Hepatocyte (in vitro differentiated cells): Measurements from ENCODE around the gene ZNF805. TPM values are rescaled to one million over a fixed set of nuclear protein-coding genes. Genes with fewer than 3 reads are reported as not detected.
"Not testable (repeated sequence)": the region's sequence is repeated elsewhere in the genome, so short reads cannot be mapped to it uniquely, and the experiment has no call there.

Experiments used
- DNase-seq: peaks from one replicate; pipeline ENCODE4 v3.0.0-alpha.2; 2016; ENCODE audit warnings: low spot score
- H2AFZ ChIP-seq: fragments of 200-600 bp; sonication (generic); 2 replicates; pipeline ENCODE4 v1.6.0; 2016; ENCODE audit warnings: antibody characterized with exemption, mild to moderate bottlenecking
- H3K27ac ChIP-seq: fragments of 200-600 bp; sonication (generic); 2 replicates; pipeline ENCODE4 v1.5.1; 2016; ENCODE audit warnings: mild to moderate bottlenecking
- H3K27me3 ChIP-seq: fragments of 200-600 bp; sonication (generic); 2 replicates; pipeline ENCODE4 v1.6.1; 2016
- H3K36me3 ChIP-seq: fragments of 200-600 bp; sonication (generic); replicated peaks from 2 replicates; pipeline ENCODE4 v1.5.1; 2016; ENCODE audit warnings: low read depth; ENCODE audit not compliant: insufficient read depth
- H3K4me1 ChIP-seq: fragments of 200-600 bp; sonication (generic); 2 replicates; pipeline ENCODE4 v1.5.1; 2016; ENCODE audit warnings: mild to moderate bottlenecking, moderate library complexity; ENCODE audit not compliant: insufficient read depth
- H3K4me2 ChIP-seq: fragments of 200-600 bp; sonication (generic); 2 replicates; pipeline ENCODE4 v1.6.0; 2016
- H3K4me3 ChIP-seq: fragments of 200-600 bp; sonication (generic); 2 replicates; pipeline ENCODE4 v1.5.1; 2016; ENCODE audit warnings: mild to moderate bottlenecking
- H3K79me2 ChIP-seq: fragments of 200-600 bp; sonication (generic); 2 replicates; pipeline ENCODE4 v1.6.0; 2017; ENCODE audit warnings: mild to moderate bottlenecking
- H3K9me2 ChIP-seq: fragments of 200-600 bp; sonication (generic); replicated peaks from 2 replicates; pipeline ENCODE4 v1.6.0; 2017; ENCODE audit warnings: mild to moderate bottlenecking; ENCODE audit not compliant: insufficient read depth
- H3K9me3 ChIP-seq: fragments of 200-600 bp; sonication (generic); 2 replicates; pipeline ENCODE4 v1.5.1; 2016; ENCODE audit warnings: low read depth, mild to moderate bottlenecking
- H4K20me1 ChIP-seq: fragments of 200-600 bp; sonication (generic); 2 replicates; pipeline ENCODE4 v1.6.0; 2016; ENCODE audit warnings: mild to moderate bottlenecking; ENCODE audit not compliant: insufficient read depth, poor library complexity, severe bottlenecking
- CTCF ChIP-seq: fragments of 200-600 bp; sonication (generic); IDR thresholded peaks from 2 replicates; pipeline ENCODE4 v1.5.1; 2016; ENCODE audit warnings: antibody characterized with exemption, mild to moderate bottlenecking; ENCODE audit not compliant: poor library complexity
- EZH2 ChIP-seq: fragments of 200-600 bp; sonication (generic); IDR thresholded peaks from 2 replicates; pipeline ENCODE4 v1.6.1; 2016; ENCODE audit warnings: antibody characterized with exemption, mild to moderate bottlenecking, borderline replicate concordance
- EZH2phosphoT487 ChIP-seq: fragments of 200-600 bp; sonication (generic); IDR thresholded peaks from one replicate; pipeline ENCODE4 v1.6.1; 2018; ENCODE audit warnings: antibody characterized with exemption, mild to moderate bottlenecking, low read depth, moderate library complexity; ENCODE audit not compliant: unreplicated experiment, severe bottlenecking
- WGBS: methylation state at CpG from one replicate; pipeline ENCODE4 v1.1.6; 2016; ENCODE audit warnings: low lambda C conversion rate; ENCODE audit errors: missing lambda C conversion rate; 5-methylcytosine and 5-hydroxymethylcytosine counted together
- polyA plus RNA-seq: library from polyadenylated mRNA; unstranded; fragments of >200 nt; fragmentation: Nextera tagmentation; extraction: Ambion mirVana; gene quantifications from 2 replicates; pipeline ENCODE4 v1.2.1, GENCODE V29; 2016
- total RNA-seq: library from RNA; depleted of rRNA; stranded (reverse); fragments of >200 nt; gene quantifications from 2 replicates; pipeline ENCODE4 v1.2.3, GENCODE V29; 2014

Gene ZNF805
- total and polyA plus RNA-seq, 2 experiments from 2014 or later, result 1.9 to 12.3 TPM

DNA sequence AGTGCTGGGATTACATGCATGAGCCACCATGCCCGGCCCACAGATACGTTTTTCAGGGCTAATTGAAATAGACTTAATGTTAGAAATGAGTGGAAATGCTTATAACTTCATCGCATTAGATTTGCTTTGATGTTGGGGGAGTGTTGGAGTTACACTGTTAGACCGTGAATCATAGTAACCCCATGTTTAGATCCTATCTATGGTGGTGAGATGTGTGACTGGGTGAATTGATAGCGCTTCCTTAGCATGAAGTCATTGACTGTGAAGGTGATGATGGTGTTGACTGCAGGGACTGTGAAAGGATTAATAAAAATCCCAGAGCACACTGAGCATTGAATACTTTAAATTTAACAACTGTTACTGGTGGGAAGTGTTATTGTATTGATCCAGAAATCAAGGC lies 47.4 kb upstream of the ZNF805 start:
- Histone ChIP-seq H3K4me2 (peak overlapping the region; percentile 98), H3K36me3 (peaks cover 4% of the 10 kb centered on the region), H3K79me2 (peaks cover 40% of the 10 kb centered on the region), H3K4me3 (no peak overlapping the region), H4K20me1 (peaks cover 15% of the 10 kb centered on the region), H3K27ac (no peak overlapping the region), H3K9me3 (no peaks in the 10 kb centered on the region), H2AFZ (no peak overlapping the region), H3K27me3 (no peaks in the 10 kb centered on the region), H3K4me1 (peaks cover 12% of the 10 kb centered on the region), H3K9me2 (peaks cover 2% of the 10 kb centered on the region)
- 96% methylated on average over 5 of the region's 5 CpGs for WGBS
- DNase-seq, result no peak
- TF ChIP-seq EZH2phosphoT487 (no peak), EZH2 (no peak), CTCF (no peak)

DNA sequence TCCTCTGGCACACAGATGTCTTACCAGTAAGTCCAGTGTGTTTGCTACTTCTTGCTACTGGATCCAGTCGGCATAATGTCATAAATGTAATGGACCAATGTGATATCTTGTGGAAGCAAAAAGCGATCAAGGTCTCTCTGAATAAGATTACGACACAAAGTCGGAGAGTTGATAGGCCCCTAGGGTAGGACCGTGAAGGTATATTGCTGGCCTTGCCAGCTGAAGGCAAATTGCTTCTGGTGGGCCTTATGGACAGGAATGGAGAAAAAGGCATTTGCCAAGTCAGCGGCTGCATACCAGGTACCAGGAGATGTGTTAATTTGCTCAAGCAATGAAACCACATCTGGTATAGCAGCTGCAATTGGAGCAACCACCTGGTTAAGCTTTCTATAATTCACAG lies 42.6 kb upstream of the ZNF805 start:
- peaks cover 51% of the 10 kb centered on the region for H3K79me2 ChIP-seq
- not testable (repeated sequence) for H3K36me3 ChIP-seq, H3K27me3 ChIP-seq, H4K20me1 ChIP-seq, H3K9me3 ChIP-seq, H3K4me2 ChIP-seq, DNase-seq, H2AFZ ChIP-seq, H3K4me1 ChIP-seq, H3K27ac ChIP-seq, H3K9me2 ChIP-seq, H3K4me3 ChIP-seq
- WGBS, result 98% methylated on average over 6 of the region's 6 CpGs

- H3K79me2 ChIP-seq, result peaks cover 47% of the 10 kb centered on the region
- H3K27me3 ChIP-seq, result no peaks in the 10 kb centered on the region
- no peak for DNase-seq
- 97% methylated on average over 5 of the region's 5 CpGs for WGBS
- no peaks in the 10 kb centered on the region for H3K9me3 ChIP-seq
- H3K4me1 ChIP-seq, result no peaks in the 10 kb centered on the region
- H3K27ac ChIP-seq, result no peak overlapping the region
- H4K20me1 ChIP-seq, result no peaks in the 10 kb centered on the region
- H3K4me2 ChIP-seq, result no peak overlapping the region
- TF ChIP-seq CTCF (no peak), EZH2phosphoT487 (no peak), EZH2 (no peak)
- H3K36me3 ChIP-seq, result no peaks in the 10 kb centered on the region
- no peak overlapping the region for H3K4me3 ChIP-seq
- H2AFZ ChIP-seq, result no peak overlapping the region
- no peaks in the 10 kb centered on the region for H3K9me2 ChIP-seq
These were observed 38.3 kb upstream of the ZNF805 start for GRCh38 chr19:57202160-57202559.

- 75% methylated on average over 4 of the region's 4 CpGs for WGBS
- Histone ChIP-seq H3K4me2 (no peak overlapping the region), H3K4me1 (no peaks in the 10 kb centered on the region), H2AFZ (no peak overlapping the region), H3K4me3 (no peak overlapping the region), H3K9me3 (no peaks in the 10 kb centered on the region), H3K27me3 (no peaks in the 10 kb centered on the region), H3K79me2 (peaks cover 27% of the 10 kb centered on the region), H3K9me2 (no peaks in the 10 kb centered on the region), H3K36me3 (peaks cover 5% of the 10 kb centered on the region), H3K27ac (no peak overlapping the region), H4K20me1 (no peaks in the 10 kb centered on the region)
- DNase-seq, result no peak
- TF ChIP-seq EZH2 (no peak), CTCF (no peak), EZH2phosphoT487 (no peak)
These were observed 30.1 kb upstream of the ZNF805 start for GRCh38 chr19:57210381-57210780.
